ENCODE results near the gene IL22RA2. TPM values are rescaled to one million over a fixed set of nuclear protein-coding genes. Genes with fewer than 3 reads are reported as not detected.

Gene IL22RA2
- total and polyA plus RNA-seq, 9 of the 15 experiments (the other 6 are each of a cell fraction or from before 2014, with no cell fraction given) = 0.03 TPM; not detected in 8

GRCh38 chr6:137213331-137213740, 39.9 kb upstream of the IL22RA2 start (continued):
- TF ChIP-seq ZNF407 (IDR thresholded peaks at IDR 0.05; ENCODE audit: low read depth) (no peak), HEY1 (CRISPR knock-in tag; IDR thresholded peaks at IDR 0.05; ENCODE audit: borderline replicate concordance) (no peak), KAT8 (IDR thresholded peaks at IDR 0.05; ENCODE audit: low read depth) (no peak), TEAD2 (tag; IDR thresholded peaks at IDR 0.05) (no peak), ARID1B (IDR thresholded peaks at IDR 0.05) (peak; percentile 72), TCF3 (CRISPR knock-in tag; IDR thresholded peaks at IDR 0.05) (peak; percentile 61), E2F1 (CRISPR knock-in tag; IDR thresholded peaks at IDR 0.05) (no peak), ZNF280B (CRISPR knock-in tag; IDR thresholded peaks at IDR 0.05) (peak; percentile 65; the same call in 1 of the 2 replicates), POLR2H (tag; IDR thresholded peaks at IDR 0.05; ENCODE audit: low read depth) (no peak), ZNF79 (CRISPR knock-in tag; IDR thresholded peaks at IDR 0.05; ENCODE audit: low read depth) (no peak), CBX1 (IDR thresholded peaks at IDR 0.05; ENCODE audit: low read depth) (peak; percentile 94; the same call in 1 of the 2 replicates), RREB1 (CRISPR knock-in tag; IDR thresholded peaks at IDR 0.05) (no peak)

All from K562 (cell line).